A549 (cell line): ENCODE data around the gene GRIA1.

Experiments used
- BHLHE40 ChIP-seq: IDR thresholded peaks from 2 replicates; pipeline ENCODE4 v1.6.1; 2012; ENCODE audit warnings: low read depth, low read length, inconsistent platforms
- CTCF ChIP-seq: fragments of >200 bp; sonication (Bioruptor Twin); formaldehyde crosslinking; IDR thresholded peaks from 3 replicates; pipeline ENCODE4 v1.5.1; 2016
- EP300 ChIP-seq, 2 experiments: fragments of >200 bp; sonication (Bioruptor Twin); formaldehyde crosslinking; IDR thresholded peaks; 2 replicates in 1 of 2; 3 replicates in 1 of 2; pipeline ENCODE4 v1.6.1; 2016 to 2017
- HOXA7 ChIP-seq: fragments of 250-450 bp; sonication (Bioruptor Pico); IDR thresholded peaks from 2 replicates; pipeline ENCODE4 v1.5.0; 2020; ENCODE audit warnings: mild to moderate bottlenecking, moderate library complexity
- MYC ChIP-seq: IDR thresholded peaks from 2 replicates; pipeline ENCODE4 v1.6.1; 2012; ENCODE audit warnings: mild to moderate bottlenecking, inconsistent platforms, low read length, improper control_type of control experiment, borderline replicate concordance
- POLR2A ChIP-seq: IDR thresholded peaks from 2 replicates; pipeline ENCODE4 v1.6.1; 2012; ENCODE audit warnings: mild to moderate bottlenecking, low read length
- RNF2 ChIP-seq: fragments of 200-600 bp; sonication (generic); IDR thresholded peaks from 2 replicates; pipeline ENCODE4 v1.6.1; 2016; ENCODE audit warnings: low read depth, mild to moderate bottlenecking, antibody characterized with exemption, moderate library complexity, borderline replicate concordance
- USF2 ChIP-seq: fragments of 450-650 bp; IDR thresholded peaks from 2 replicates; pipeline ENCODE4 v1.6.1; 2014; ENCODE audit warnings: antibody characterized with exemption
- TF ChIP-seq, protein P1 (sequence below): fragments of 200-600 bp; sonication (generic); IDR thresholded peaks from 2 replicates; pipeline ENCODE4 v1.6.1; 2016; ENCODE audit warnings: antibody characterized with exemption, mild to moderate bottlenecking, moderate library complexity

DNA sequence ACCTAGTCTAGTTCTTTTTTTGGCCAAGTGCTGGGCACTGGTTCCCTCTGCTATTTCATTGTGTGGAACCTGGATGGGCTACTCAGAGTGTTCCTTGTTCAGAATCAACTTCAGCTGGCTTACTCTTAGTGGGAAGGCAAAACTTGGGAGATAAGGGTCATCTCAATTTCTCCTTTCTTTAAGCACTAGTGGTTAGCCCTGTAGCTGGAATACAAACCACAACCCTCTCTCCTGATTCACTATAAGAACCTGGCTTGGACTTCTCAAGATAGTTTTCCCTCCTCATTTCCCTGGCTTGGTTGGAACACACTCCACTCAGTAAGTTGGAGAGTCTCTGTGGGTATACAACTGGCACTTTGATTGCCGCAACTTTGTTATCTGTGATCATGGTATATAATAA lies 35.1 kb downstream of the GRIA1 start:
- TF ChIP-seq HOXA7 (CRISPR knock-in tag) (no peak), EP300 (IDR thresholded peaks at IDR 0.05) (no peak), BHLHE40 (no peak), POLR2A (no peak), CTCF (no peak), USF2 (no peak), RNF2 (no peak), MYC (no peak)
- TF ChIP-seq, protein P1, sequence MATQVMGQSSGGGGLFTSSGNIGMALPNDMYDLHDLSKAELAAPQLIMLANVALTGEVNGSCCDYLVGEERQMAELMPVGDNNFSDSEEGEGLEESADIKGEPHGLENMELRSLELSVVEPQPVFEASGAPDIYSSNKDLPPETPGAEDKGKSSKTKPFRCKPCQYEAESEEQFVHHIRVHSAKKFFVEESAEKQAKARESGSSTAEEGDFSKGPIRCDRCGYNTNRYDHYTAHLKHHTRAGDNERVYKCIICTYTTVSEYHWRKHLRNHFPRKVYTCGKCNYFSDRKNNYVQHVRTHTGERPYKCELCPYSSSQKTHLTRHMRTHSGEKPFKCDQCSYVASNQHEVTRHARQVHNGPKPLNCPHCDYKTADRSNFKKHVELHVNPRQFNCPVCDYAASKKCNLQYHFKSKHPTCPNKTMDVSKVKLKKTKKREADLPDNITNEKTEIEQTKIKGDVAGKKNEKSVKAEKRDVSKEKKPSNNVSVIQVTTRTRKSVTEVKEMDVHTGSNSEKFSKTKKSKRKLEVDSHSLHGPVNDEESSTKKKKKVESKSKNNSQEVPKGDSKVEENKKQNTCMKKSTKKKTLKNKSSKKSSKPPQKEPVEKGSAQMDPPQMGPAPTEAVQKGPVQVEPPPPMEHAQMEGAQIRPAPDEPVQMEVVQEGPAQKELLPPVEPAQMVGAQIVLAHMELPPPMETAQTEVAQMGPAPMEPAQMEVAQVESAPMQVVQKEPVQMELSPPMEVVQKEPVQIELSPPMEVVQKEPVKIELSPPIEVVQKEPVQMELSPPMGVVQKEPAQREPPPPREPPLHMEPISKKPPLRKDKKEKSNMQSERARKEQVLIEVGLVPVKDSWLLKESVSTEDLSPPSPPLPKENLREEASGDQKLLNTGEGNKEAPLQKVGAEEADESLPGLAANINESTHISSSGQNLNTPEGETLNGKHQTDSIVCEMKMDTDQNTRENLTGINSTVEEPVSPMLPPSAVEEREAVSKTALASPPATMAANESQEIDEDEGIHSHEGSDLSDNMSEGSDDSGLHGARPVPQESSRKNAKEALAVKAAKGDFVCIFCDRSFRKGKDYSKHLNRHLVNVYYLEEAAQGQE = no peak
